Upper lobe of left lung (tissue), 6 donors: ENCODE results near the gene MRNIP. TPM values are rescaled to one million over a fixed set of nuclear protein-coding genes. Genes with fewer than 3 reads are reported as not detected.

Experiments
- ATAC-seq, 2 donors: fragments of 200-7000 bp; cut with Tn5 transposase; one replicate each; pipeline ENCODE4 v1.9.1; 2022; ENCODE audit warnings: mild to moderate bottlenecking in 2 of 2, moderate library complexity in 2 of 2; ENCODE audit not compliant: low FRiP score in 2 of 2
- DNase-seq, 2 donors: peaks; one replicate each; pipeline ENCODE4 v3.0.0-alpha.2; 2019 to 2020
- H3K27ac ChIP-seq, 4 donors: fragments of 200-600 bp; sonication (generic); one replicate each; pipeline ENCODE4 v1.5.1; 2016 to 2019
- H3K27me3 ChIP-seq, 4 donors: fragments of 200-600 bp; sonication (generic); one replicate each; pipeline ENCODE4 v1.5.1; 2017 to 2019
- H3K36me3 ChIP-seq, 4 donors: fragments of 200-600 bp; sonication (generic); one replicate each; pipeline ENCODE4 v1.5.1; 2016 to 2019
- H3K4me1 ChIP-seq, 4 donors: fragments of 200-600 bp; sonication (generic); one replicate each; pipeline ENCODE4 v1.5.1; 2018 to 2019
- H3K4me3 ChIP-seq, 4 donors: fragments of 200-600 bp; sonication (generic); one replicate each; pipeline ENCODE4 v1.5.1; 2017 to 2019; ENCODE audit warnings: mild to moderate bottlenecking in 2 of 4, moderate library complexity in 1 of 4
- H3K9me3 ChIP-seq, 4 donors: fragments of 200-600 bp; sonication (generic); one replicate each; pipeline ENCODE4 v1.5.1; 2018 to 2019
- CTCF ChIP-seq, 6 experiments: fragments of 450-650 bp in 4 of 6; fragments of 200-600 bp in 2 of 6; sonication (generic) in 2 of 6; IDR thresholded peaks; one replicate each; pipeline ENCODE4 v1.5.1; 2016 to 2019; ENCODE audit warnings: antibody characterized with exemption in 6 of 6
- EP300 ChIP-seq, 4 donors: sonication (generic); formaldehyde crosslinking; IDR thresholded peaks; one replicate each; pipeline ENCODE4 v1.5.1; 2017; ENCODE audit warnings: antibody characterized with exemption in 4 of 4, control low read depth in 2 of 4
- POLR2A ChIP-seq, 4 donors: fragments of 450-650 bp; IDR thresholded peaks; one replicate each; pipeline ENCODE4 v1.5.1; 2016 to 2017; ENCODE audit warnings: antibody characterized with exemption in 4 of 4, mild to moderate bottlenecking in 2 of 4
- POLR2AphosphoS5 ChIP-seq, 2 donors: sonication (generic); formaldehyde crosslinking; IDR thresholded peaks; one replicate each; pipeline ENCODE4 v1.5.1; 2017; ENCODE audit warnings: antibody characterized with exemption in 2 of 2
- WGBS, 2 donors: methylation state at CpG; one replicate each; pipeline ENCODE4 v1.1.5; 2017 to 2018; 5-methylcytosine and 5-hydroxymethylcytosine counted together
- total RNA-seq, 6 donors: library from RNA; depleted of rRNA in 4 of 6; stranded (reverse); fragments of >200 nt in 4 of 6; gene quantifications; one replicate each; pipeline versions ENCODE4 v1.1.0 to v1.2.1, GENCODE V29; 2016 to 2021
- donor health status: DM: no; HTN: no; CAD: no; lungs with moderate emphysema.
- donor health status: DM: no; HTN: yes; CAD: no; lungs with severe emphysema.

The MRNIP gene
- total RNA-seq, 6 donors from 2014 or later = 20.7 to 142 (median 33.2) TPM

- no peak for ATAC-seq
- TF ChIP-seq POLR2A (IDR thresholded peaks at IDR 0.05) = no peak
- no peak for TF ChIP-seq POLR2AphosphoS5 (IDR thresholded peaks at IDR 0.05)
- no peak for TF ChIP-seq EP300 (IDR thresholded peaks at IDR 0.05)
- no peak for TF ChIP-seq CTCF (IDR thresholded peaks at IDR 0.05)
- 91 to 98% methylated on average over 6 of the region's 6 CpGs for WGBS, 2 donors
- H3K4me3 ChIP-seq = no peak overlapping the region
- H3K27ac ChIP-seq = no peak overlapping the region
- peaks cover 0 to 94% (median 78%) of the 10 kb centered on the region in 4 donors for H3K36me3 ChIP-seq
- no peak for DNase-seq
- H3K27me3 ChIP-seq = no peaks in the 10 kb centered on the region
- no peaks in the 10 kb centered on the region for H3K9me3 ChIP-seq
- H3K4me1 ChIP-seq = no peaks in the 10 kb centered on the region
These were observed 8.5 kb upstream of the MRNIP start for GRCh38 chr5:179867079-179867465.

DNA sequence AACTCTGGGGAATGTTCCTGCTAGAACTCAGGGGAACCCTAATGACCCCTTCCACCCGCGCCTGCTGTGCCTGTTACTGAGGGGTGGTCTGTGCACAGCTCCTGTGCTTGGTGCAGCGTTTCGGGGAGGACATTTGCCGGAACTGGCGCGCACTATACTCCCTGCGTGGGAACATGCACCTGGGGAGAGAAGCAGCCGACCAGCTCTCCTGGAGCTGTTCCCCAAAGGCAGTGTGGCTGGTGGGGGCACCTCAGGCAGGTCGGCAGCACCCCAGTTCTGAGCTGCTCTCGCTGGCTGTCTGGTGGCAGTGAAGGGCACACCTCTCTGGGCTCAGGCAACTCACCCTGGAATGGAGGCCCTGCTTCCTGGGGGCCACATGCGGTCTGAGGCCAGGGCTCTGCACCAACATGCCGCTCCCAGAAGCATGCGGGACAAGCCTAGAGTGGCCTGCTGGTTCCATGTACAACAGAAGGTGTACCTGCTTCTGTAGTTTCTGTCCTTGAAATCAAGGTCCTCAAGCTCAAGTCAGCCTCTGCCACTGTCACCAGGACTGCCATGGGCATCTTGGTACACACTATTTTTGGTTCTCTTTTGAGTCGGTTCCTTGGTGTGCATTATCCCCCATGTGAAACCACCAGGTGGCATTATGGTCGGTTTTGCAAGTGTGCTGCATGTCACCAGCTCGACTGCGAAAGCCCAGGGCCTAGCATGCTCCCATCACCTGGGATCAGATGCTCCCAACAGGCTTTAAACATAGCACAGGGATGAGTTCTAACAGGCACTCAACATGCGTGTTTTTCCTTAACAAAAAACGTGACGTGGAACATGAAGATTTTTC, 7.8 kb upstream of the MRNIP start:
- peaks cover 0 to 90% (median 76%) of the 10 kb centered on the region in 4 donors for H3K36me3 ChIP-seq

GRCh38 chr5:179865491-179866240, 7.0 kb upstream of the MRNIP start:
- ATAC-seq = no peak
- DNase-seq = no peak
- TF ChIP-seq POLR2A (IDR thresholded peaks at IDR 0.05) = no peak
- TF ChIP-seq EP300 (IDR thresholded peaks at IDR 0.05) = no peak
- TF ChIP-seq POLR2AphosphoS5 (IDR thresholded peaks at IDR 0.05) = no peak
- TF ChIP-seq CTCF (IDR thresholded peaks at IDR 0.05) = no peak
- no peak overlapping the region for H3K4me3 ChIP-seq
- no peaks in the 10 kb centered on the region for H3K27me3 ChIP-seq
- H3K4me1 ChIP-seq = no peaks in the 10 kb centered on the region
- no peak overlapping the region for H3K27ac ChIP-seq
- H3K9me3 ChIP-seq = no peaks in the 10 kb centered on the region
- 89 to 90% methylated on average over 15 of the region's 15 CpGs for WGBS, 2 donors
- H3K36me3 ChIP-seq = peaks cover 0 to 82% (median 71%) of the 10 kb centered on the region in 4 donors

More for the DNA sequence above, 7.8 kb upstream of the MRNIP start:
- no peak overlapping the region for H3K27ac ChIP-seq
- TF ChIP-seq POLR2AphosphoS5 (IDR thresholded peaks at IDR 0.05) (no peak), EP300 (IDR thresholded peaks at IDR 0.05) (no peak), CTCF (IDR thresholded peaks at IDR 0.05) (no peak), POLR2A (IDR thresholded peaks at IDR 0.05) (no peak)
- no peak overlapping the region for H3K4me3 ChIP-seq
- no peaks in the 10 kb centered on the region for H3K27me3 ChIP-seq
- WGBS, 2 donors = 84 to 88% methylated on average over 18 to 21 of the region's 21 CpGs
- DNase-seq (peak in 1 of 2 donors; percentile 58), ATAC-seq (no peak)
- no peaks in the 10 kb centered on the region for H3K9me3 ChIP-seq
- H3K4me1 ChIP-seq = no peaks in the 10 kb centered on the region

DNA sequence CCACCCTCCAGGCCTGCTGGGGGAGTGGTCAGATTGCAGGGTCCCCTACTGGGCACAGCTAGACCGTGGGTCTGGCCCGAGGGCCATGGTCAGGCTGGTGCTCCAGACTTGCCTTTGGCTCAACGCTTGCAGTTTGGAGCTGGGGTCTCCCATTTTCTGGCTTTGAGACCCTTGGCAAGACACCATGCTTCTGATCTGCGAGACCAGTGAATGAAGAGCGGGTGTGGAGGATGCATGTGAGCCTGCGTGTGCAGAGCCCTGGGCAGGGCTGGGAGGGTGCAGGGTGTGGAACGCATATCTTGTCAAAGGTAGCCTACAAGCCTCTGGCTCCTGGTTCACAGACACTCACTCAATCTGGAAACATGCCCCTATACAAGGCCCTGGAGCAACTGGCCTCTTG, 6.1 kb upstream of the MRNIP start:
- no peak for TF ChIP-seq EP300 (IDR thresholded peaks at IDR 0.05)
- TF ChIP-seq POLR2A (IDR thresholded peaks at IDR 0.05) = no peak
- TF ChIP-seq POLR2AphosphoS5 (IDR thresholded peaks at IDR 0.05) = no peak
- TF ChIP-seq CTCF (IDR thresholded peaks at IDR 0.05) = no peak
- H3K9me3 ChIP-seq = no peaks in the 10 kb centered on the region
- H3K36me3 ChIP-seq = peaks cover 0 to 72% (median 61%) of the 10 kb centered on the region in 4 donors
- H3K4me3 ChIP-seq = no peak overlapping the region
- no peak for DNase-seq
- H3K4me1 ChIP-seq = peaks cover 0 to 5% (median 1%) of the 10 kb centered on the region in 4 donors
- H3K27ac ChIP-seq = no peak overlapping the region
- no peaks in the 10 kb centered on the region for H3K27me3 ChIP-seq
- ATAC-seq = no peak
- WGBS, 2 donors = 95 to 100% methylated on average over 6 to 7 of the region's 7 CpGs
